Activated CD4-positive, alpha-beta memory T cell treated with anti-CD3 and anti-CD28 coated beads, Interleukin-2, amount 10 ng/mL, durations not matched to agents 7 days and 5 days (primary cell): ENCODE data around the gene UBL5. TPM values are rescaled to one million over a fixed set of nuclear protein-coding genes. Genes with fewer than 3 reads are reported as not detected.

Experiments
- CTCF ChIA-PET: fragments of 350-600 bp; sonication (Branson Sonifier 250); formaldehyde crosslinking; loops from one replicate; lab custom pipeline; 2021; ENCODE audit warnings: antibody characterized with exemption, inconsistent platforms; lab: Charles Lee
- POLR2A ChIA-PET: fragments of 350-600 bp; sonication (Branson Sonifier 250); formaldehyde crosslinking; loops from one replicate; lab custom pipeline; 2021; ENCODE audit warnings: antibody characterized with exemption; lab: Charles Lee
- DNase-seq: peaks from one replicate; pipeline ENCODE4 v3.0.0-alpha.2; 2020
- H3K27ac Mint-ChIP-seq: one replicate; pipeline ENCODE4 v1.8.0; 2021; ENCODE audit warnings: mild to moderate bottlenecking, mixed read lengths
- H3K27me3 Mint-ChIP-seq: one replicate; pipeline ENCODE4 v1.8.0; 2021; ENCODE audit warnings: mixed read lengths
- H3K36me3 Mint-ChIP-seq: one replicate; pipeline ENCODE4 v1.8.0; 2021; ENCODE audit warnings: low read depth, mixed read lengths
- H3K4me1 Mint-ChIP-seq: one replicate; pipeline ENCODE4 v1.8.0; 2021; ENCODE audit warnings: mixed read lengths
- H3K4me3 Mint-ChIP-seq: one replicate; pipeline ENCODE4 v1.8.0; 2021; ENCODE audit warnings: mild to moderate bottlenecking, mixed read lengths
- H3K9me3 Mint-ChIP-seq: one replicate; pipeline ENCODE4 v1.8.0; 2021; ENCODE audit warnings: mixed read lengths
- total RNA-seq, 2 experiments: library from RNA; stranded (reverse); gene quantifications; one replicate each; pipeline ENCODE4 v1.2.3, GENCODE V29; 2021

Gene UBL5
- total RNA-seq, 2 experiments from 2014 or later: 339 to 372 TPM

- Mint-ChIP-seq H3K27ac (no peak overlapping the region), H3K36me3 (no peaks in the 10 kb centered on the region), H3K4me3 (no peak overlapping the region), H3K9me3 (no peaks in the 10 kb centered on the region), H3K4me1 (no peaks in the 10 kb centered on the region), H3K27me3 (no peaks in the 10 kb centered on the region)
- DNase-seq: no peak
- POLR2A ChIA-PET: no interaction called here
- CTCF ChIA-PET: interaction anchor here (0.7 kb wide), 2 partner anchors 43 to 1895 kb away, joined by 3 read pairs; partner anchors contain the start of gene PIN1
Measured at GRCh38 chr19:9877780-9878510, 50.2 kb downstream of the UBL5 start.

DNA sequence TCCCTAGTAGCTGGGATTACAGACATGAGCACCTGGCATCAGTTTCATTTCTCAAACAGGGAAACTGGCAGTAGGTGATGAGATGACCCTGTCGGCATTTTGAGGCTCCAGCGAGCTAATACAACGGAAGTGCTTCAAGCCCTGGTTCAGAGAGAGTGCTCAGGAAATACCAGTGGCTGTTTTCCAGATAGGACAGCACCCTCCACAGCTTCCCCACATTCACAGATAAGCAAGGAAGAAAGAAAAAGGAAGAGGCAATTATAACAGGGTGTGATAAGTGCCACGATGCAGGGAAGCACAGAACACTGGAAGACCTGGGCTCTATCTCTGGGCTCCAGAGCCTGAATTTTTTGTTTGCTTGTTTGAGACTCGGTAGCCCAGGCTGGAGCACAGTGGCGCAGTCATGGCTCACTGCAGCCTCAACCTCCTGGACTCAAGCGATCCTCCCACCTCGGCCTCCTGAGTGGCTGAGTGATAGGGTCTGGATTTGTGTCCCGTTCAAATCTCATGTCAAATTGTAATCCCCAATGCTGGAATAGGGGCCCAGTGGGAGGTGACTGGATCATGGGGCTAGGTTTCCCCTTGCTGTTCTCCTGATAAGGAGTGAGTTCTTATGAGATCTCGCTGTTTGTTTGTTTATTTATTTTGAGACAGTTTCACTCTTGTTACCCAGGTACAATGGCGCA is 50.9 kb downstream of the UBL5 start:
- Mint-ChIP-seq H3K27ac (no peak overlapping the region), H3K4me1 (no peaks in the 10 kb centered on the region), H3K36me3 (no peaks in the 10 kb centered on the region), H3K9me3 (no peaks in the 10 kb centered on the region), H3K27me3 (no peaks in the 10 kb centered on the region), H3K4me3 (no peak overlapping the region)
- DNase-seq: no peak
- ChIA-PET POLR2A (no interaction called here), CTCF (interaction anchor here (0.7 kb wide), 2 partner anchors 44 to 1896 kb away, joined by 3 read pairs; partner anchors contain the start of gene PIN1)

Other genes with a start within 250 kb of the UBL5 start
- 10 to 100 TPM; 40.5 to 44.6 TPM for gene ZNF121, start 243.4 kb upstream of the UBL5 start, total RNA-seq
- 10 to 100 TPM; 27.0 to 29.0 TPM for gene ZNF561, start 206.7 kb upstream of the UBL5 start, total RNA-seq
- gene ZNF562, start 152.8 kb upstream of the UBL5 start, total RNA-seq: 10 to 100 TPM; 18.8 to 22.5 TPM
- gene ZNF846, start 59.2 kb upstream of the UBL5 start, total RNA-seq: 1 to 10 TPM; 6.5 to 6.7 TPM
- 10 to 100 TPM; 18.3 to 20.6 TPM for gene FBXL12, start 8.8 kb upstream of the UBL5 start, total RNA-seq
- 10 to 100 TPM; 96.0 to 97.0 TPM for gene PIN1, start 7.4 kb downstream of the UBL5 start, total RNA-seq
- 10 to 100 TPM in 1 of 2 experiments, 1 to 10 TPM in 1; 9.7 to 10.5 TPM for gene OLFM2, start 108.6 kb downstream of the UBL5 start, total RNA-seq
- gene COL5A3, start 182.6 kb downstream of the UBL5 start, total RNA-seq: 1 to 10 TPM; 1.1 TPM
- not detected for gene RDH8, start 185.6 kb downstream of the UBL5 start, total RNA-seq